SK-N-SH (cell line): ENCODE measurements around the gene KLHL17.

ENCODE experiments used
- EP300 ChIP-seq, 2 experiments: IDR thresholded peaks; 2 replicates each; pipeline versions ENCODE4 v1.4.0 to v1.6.1; 2012; ENCODE audit warnings: borderline replicate concordance in 1 of 2, low read depth in 1 of 2, low read length in 1 of 2
- EZH2phosphoT487 ChIP-seq: fragments of 200-600 bp; sonication (generic); IDR thresholded peaks from 2 replicates; pipeline ENCODE4 v1.6.1; 2017; ENCODE audit warnings: low read depth, mixed run types, mild to moderate bottlenecking, antibody characterized with exemption, moderate library complexity, borderline replicate concordance
- GABPA ChIP-seq: IDR thresholded peaks from 2 replicates; pipeline ENCODE4 v1.4.0; 2012; ENCODE audit warnings: low read depth, mild to moderate bottlenecking
- MXI1 ChIP-seq: IDR thresholded peaks from 2 replicates; pipeline ENCODE4 v1.6.1; 2012; ENCODE audit warnings: mild to moderate bottlenecking, low read depth, low read length, improper control_type of control experiment
- POLR2AphosphoS5 ChIP-seq: IDR thresholded peaks from 2 replicates; pipeline ENCODE4 v1.6.1; 2012; ENCODE audit warnings: low read depth, low read length
- RCOR1 ChIP-seq: fragments of 150-350 bp; IDR thresholded peaks from 2 replicates; pipeline ENCODE4 v1.6.1; 2017; ENCODE audit warnings: antibody characterized with exemption, low read length
- SIN3A ChIP-seq: IDR thresholded peaks from 2 replicates; pipeline ENCODE4 v1.6.1; 2012; ENCODE audit warnings: low read depth, mild to moderate bottlenecking, low read length, moderate library complexity, borderline replicate concordance
- SMC3 ChIP-seq: IDR thresholded peaks from 2 replicates; pipeline ENCODE4 v1.6.1; 2012; ENCODE audit warnings: low read depth, low read length, improper control_type of control experiment
- TAF1 ChIP-seq: IDR thresholded peaks from 2 replicates; pipeline ENCODE4 v1.6.1; 2012; ENCODE audit warnings: low read depth, mild to moderate bottlenecking, low read length, moderate library complexity, borderline replicate concordance
- TF ChIP-seq, protein P1 (sequence below): fragments of 200-600 bp; sonication (generic); IDR thresholded peaks from 2 replicates; pipeline ENCODE4 v1.6.1; 2017; ENCODE audit warnings: antibody characterized with exemption, mild to moderate bottlenecking, moderate library complexity
- TF ChIP-seq, protein P2 (sequence below): fragments of 150-350 bp; IDR thresholded peaks from 2 replicates; pipeline ENCODE4 v1.6.1; 2017; ENCODE audit warnings: antibody characterized with exemption, low read length, low read depth, borderline replicate concordance

DNA sequence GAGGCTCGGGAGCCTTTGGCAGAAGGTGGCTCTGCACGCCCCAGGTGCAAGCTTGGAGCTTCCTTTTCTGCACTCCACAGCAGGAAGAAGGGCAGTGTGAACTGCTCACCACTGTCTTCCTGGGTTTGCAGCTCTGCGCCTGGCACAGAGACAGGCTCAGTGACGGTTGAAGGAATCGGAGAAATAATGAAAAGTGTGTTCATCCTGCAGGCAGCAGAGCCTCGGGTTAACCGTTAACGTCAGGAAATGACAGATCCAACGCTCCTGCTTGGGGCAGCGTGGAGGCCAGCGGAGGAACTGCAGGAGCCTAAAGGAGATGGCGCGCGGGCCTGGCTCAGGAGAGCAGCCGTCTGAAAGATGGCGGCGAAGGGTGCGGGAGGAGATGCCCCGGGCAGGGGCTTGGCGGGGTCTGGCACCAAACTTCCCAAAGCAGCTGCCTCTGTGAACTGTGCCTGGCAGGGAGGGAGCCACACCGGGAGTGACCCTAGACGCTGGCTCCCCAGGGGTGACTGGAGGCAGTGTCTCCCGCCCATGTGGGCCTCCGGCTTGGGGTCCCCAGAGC is 47.6 kb upstream of the KLHL17 start:
- TF ChIP-seq, protein P1, sequence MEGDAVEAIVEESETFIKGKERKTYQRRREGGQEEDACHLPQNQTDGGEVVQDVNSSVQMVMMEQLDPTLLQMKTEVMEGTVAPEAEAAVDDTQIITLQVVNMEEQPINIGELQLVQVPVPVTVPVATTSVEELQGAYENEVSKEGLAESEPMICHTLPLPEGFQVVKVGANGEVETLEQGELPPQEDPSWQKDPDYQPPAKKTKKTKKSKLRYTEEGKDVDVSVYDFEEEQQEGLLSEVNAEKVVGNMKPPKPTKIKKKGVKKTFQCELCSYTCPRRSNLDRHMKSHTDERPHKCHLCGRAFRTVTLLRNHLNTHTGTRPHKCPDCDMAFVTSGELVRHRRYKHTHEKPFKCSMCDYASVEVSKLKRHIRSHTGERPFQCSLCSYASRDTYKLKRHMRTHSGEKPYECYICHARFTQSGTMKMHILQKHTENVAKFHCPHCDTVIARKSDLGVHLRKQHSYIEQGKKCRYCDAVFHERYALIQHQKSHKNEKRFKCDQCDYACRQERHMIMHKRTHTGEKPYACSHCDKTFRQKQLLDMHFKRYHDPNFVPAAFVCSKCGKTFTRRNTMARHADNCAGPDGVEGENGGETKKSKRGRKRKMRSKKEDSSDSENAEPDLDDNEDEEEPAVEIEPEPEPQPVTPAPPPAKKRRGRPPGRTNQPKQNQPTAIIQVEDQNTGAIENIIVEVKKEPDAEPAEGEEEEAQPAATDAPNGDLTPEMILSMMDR = no peak
- no peak for TF ChIP-seq TAF1
- TF ChIP-seq EZH2phosphoT487 = no peak
- no peak for TF ChIP-seq GABPA
- no peak for TF ChIP-seq POLR2AphosphoS5
- TF ChIP-seq, protein P2, sequence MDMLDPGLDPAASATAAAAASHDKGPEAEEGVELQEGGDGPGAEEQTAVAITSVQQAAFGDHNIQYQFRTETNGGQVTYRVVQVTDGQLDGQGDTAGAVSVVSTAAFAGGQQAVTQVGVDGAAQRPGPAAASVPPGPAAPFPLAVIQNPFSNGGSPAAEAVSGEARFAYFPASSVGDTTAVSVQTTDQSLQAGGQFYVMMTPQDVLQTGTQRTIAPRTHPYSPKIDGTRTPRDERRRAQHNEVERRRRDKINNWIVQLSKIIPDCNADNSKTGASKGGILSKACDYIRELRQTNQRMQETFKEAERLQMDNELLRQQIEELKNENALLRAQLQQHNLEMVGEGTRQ = no peak
- TF ChIP-seq RCOR1 = no peak
- no peak for TF ChIP-seq SMC3
- no peak for TF ChIP-seq SIN3A
- no peak for TF ChIP-seq EP300 (IDR thresholded peaks at IDR 0.05; ENCODE audit: borderline replicate concordance in 1 of 2, low read depth in 1 of 2, low read length in 1 of 2)
- no peak for TF ChIP-seq MXI1
